GOT3 (cell line): ENCODE measurements around the gene ARHGAP18.

Source experiments
- DNase-seq: peaks from one replicate; lab custom pipeline; 2025; ENCODE audit warnings: mixed read lengths; lab: John Stamatoyannopoulos, UW

ARHGAP18 gene

DNA sequence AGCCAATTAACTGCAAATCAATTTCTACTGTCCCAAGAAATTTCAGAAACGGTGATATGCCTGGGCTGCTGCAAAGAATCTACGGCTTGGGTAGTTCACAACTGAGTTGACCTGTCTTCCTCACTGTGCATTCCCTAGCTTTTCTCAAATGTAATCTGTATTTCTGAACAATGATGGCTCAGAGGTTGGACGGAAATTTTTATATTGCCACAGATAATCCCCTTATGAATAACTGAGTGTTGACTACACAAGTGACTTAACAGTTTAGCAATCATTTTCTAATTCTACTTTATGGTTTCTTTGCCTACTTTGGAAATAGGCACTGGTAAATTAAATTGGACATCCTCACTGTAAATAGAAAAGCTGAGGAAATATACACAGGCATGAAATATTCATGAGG lies 94.5 kb downstream of the ARHGAP18 start:
- no peak for DNase-seq

DNA sequence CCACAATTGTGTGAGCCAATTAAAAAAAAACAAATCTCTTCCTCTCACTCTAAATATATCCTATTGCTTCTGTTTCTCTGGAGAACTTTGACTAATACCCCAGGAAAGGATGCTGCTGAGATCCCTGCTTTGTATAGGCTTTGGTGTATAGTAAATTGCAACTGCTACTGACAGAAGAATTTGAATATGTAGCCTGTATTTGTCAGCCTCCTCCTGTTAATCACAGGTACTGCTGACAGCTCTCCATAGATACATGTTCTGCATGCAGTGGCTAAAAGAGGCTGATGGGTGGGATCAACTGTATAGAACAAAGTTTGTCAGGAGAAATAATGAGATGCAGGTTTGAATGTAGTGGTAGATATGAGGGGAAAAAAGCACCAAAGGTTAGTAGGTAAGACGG lies 95.0 kb downstream of the ARHGAP18 start:
- DNase-seq: no peak

DNA sequence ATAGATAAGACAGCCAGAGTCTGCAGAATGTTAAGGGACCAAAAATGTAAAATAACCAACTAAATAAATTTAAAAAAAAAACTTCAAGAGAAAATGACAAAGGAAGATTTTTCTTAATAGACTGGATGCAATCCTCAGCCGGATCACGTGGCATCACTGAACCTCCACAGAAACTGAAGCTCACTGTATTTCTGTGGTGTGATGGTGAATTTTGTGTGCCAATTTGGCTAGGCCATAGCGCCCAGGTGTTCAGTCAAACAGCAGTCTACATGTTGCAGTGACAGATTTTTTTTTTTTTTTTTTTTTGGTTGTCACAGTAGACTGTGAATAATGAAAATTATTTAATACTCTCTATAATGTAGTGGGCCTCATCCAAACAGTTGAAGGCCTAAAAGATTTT lies 95.5 kb downstream of the ARHGAP18 start:
- DNase-seq: no peak

DNA sequence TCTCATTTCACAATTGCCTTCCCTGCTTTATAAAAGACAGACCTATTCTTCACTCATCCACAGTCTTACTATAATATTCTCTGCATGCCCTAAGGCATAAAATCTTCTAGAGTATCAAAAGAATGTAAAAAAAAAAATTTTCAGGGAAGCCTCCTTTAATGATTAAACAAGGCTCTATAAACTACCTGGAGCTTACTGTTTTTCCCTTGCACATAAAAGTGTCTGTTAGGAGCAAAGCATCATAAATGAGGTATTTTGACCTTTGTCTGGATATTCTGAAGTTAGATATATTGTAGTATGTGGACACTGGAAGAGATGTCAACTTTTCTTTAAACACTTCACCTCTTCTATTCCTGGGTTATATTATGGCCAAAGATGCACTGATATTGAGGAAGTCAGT lies 97.5 kb downstream of the ARHGAP18 start:
- DNase-seq: no peak

DNA sequence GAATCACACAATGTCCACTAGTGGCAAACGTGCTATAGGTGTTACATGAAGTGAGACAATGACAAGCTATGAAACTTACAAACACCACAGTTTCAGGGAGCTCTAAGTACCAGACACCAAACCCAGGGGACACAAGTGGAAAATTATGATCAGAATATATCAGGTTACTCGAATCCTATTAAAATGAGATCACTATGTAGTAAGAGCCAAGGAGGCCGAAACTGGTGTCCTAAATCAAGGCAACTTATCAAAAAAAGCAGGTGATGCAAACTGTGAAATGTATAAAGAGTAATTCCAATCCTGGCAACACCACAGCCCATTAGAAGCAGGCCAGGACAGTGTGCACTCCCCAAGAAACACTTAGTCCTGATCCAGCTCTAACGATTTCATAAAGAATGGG lies 100.3 kb downstream of the ARHGAP18 start:
- DNase-seq: no peak

DNA sequence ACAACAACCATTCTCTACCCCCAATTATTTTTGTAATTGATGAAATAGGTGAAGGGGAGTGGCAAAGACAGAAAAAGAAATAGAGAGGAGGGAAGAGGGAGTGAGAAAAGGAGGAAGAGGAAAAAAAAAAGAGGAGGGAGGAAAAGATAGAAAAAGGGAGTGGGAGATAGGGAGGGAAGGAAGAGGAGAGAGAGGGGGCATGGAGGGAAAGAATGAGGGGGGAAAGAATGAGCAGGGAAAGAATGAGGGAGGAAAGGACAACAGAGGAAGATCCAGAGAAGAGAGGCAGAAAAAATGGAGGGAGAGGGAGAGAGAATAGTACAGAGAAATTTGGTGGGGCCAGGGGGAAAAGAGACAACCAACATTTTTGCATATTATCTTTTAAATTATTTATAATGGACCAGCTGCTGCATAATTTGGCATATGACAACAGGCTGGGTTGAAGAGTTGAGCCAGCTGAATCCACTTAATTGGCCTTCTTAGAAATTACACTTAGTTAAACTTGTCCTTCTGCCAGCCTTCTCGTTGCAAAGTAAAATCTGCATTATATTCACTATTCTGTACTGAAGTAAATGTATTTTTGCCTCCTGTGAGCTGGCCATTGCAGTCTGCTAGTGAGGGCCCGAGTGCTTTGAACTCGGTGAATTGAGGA lies 101.0 kb downstream of the ARHGAP18 start:
- DNase-seq: no peak

DNA sequence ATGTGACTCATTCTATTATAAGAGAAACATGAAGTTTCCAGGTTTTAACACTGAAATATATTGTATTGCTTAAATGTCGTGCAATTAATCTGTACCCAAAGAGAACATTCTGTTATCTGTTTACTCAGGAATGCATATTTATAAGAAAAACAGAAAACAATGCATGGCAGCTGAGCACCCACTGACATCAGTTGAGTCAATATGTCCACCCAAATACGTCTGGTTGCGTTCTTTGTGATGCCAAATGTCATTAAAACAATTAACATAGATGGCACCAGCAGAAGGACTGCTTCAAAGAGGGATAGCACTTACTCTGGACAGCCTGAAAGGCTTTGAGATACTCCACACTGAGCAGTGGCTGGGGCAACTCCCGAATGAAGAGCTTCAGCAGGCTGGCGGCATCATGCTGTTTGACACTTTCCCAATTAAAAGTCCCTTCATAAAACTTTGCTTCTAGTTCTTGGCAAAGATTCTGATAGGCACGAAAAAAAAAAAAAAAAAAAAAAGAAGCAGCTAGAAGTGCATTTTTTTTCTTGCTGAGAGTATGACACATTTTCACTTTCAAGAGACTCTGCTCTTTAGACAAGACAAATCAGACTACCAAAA lies 102.3 kb downstream of the ARHGAP18 start:
- no peak for DNase-seq

DNA sequence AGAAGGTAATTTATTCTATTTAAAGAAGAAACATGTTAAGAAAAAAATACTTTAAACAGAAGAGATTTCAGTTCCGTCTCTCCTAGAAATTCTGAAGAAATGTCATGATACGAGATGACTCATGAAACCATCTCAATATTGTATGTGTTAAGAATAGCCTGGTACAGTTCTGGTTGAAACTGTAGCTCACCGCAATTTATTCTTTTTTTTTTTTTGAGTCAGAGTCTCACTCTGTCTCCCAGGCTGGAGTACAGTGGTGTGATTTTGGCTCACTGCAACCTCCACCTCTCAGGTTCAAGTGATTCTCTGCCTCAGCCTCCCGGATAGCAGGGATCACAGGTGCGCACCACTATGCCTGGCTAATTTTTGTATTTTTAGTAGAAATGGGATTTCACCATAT lies 103.3 kb downstream of the ARHGAP18 start:
- no peak for DNase-seq

DNA sequence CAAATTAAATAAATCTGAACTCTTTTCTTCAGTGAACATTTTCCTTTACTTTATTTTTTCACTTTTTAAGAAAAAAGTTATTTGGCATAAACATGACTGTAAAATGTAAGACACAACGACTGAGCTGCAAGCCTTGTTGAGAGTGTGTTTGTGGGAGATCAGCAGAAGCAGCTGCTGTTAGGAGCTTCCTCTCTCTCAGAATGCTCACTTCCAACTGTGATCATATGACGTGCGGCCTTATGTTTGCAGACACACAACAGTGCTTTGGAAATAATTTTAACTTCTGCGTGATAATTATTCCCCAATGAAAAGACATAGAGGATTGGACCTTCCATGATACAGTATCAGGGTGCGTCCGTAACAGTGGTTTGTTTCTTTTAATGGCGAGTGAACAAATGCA lies 104.0 kb downstream of the ARHGAP18 start:
- no peak for DNase-seq

DNA sequence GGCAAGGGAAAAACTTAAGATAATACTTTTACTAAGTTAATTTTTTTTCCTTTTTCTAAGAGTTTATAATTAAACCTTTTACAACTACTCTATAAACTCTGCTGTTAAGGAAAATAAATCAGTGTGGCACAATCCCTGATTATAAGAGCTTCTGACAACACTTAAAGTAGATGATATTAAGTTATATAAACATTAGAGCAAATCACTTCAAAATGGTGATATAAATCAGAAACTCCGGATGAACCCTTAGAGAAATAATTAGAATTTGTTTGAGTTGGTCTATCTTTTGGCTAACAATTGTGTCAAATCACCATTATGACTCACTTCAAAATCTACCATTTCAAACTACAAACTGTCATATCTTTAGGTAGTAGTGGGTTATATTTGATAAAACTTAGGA lies 104.9 kb downstream of the ARHGAP18 start:
- DNase-seq: no peak

DNA sequence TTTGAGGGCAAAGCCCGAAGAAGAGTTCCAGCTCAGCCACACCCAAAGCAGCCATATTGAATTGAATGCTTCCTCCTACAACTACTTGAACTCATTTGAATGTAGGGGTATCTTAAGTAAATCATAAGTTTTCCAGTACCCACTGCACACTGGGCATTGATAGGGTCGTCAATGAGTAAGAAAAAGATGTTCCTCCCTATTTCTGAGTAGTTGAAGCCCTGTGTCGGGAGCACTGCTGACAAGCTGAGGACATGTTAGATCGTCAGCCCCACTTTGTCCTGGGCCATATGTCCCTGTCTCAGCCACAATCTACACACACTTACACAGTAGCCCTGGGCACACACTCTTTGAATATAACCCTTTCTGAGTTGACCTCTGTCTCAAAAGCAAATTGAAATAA lies 105.7 kb downstream of the ARHGAP18 start:
- DNase-seq: no peak

DNA sequence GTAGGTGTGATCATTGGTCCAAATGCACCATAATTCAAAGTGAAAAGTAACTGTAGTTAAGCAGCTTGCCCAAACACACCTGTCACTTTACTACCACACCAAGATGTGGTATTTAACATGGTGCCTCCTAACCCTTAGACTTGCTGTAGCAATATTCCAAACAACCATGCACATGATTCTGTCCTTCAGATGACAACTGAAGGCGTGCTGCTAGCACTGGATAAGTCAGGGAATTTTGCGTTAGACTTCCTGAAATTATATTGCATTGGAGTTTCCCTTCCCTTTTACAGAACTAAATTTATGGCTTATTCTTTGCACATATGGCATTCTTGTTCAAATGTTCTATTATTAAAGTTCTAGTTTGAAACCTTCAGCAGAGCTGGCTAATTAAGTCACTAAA lies 106.2 kb downstream of the ARHGAP18 start:
- DNase-seq: no peak

DNA sequence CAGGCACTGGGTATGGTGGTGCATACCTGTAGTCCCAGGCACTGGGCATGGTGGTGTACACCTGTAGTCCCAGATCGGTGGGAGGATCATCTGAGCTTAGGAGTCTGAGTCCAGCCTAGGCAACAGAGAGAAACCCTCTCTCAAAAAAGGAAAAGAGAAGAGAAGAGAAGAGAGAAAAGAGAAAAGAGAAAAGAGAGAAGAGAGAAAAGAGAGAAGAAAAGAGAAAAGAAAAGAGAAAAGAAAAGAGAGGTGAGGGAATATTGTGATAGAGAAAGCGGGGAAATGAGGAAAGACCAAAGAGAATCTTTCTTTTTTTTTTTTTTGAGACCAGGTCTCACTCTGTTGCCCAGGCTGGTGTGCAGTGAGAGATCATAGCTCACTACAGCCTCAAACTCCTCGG lies 108.7 kb downstream of the ARHGAP18 start:
- DNase-seq: no peak

DNA sequence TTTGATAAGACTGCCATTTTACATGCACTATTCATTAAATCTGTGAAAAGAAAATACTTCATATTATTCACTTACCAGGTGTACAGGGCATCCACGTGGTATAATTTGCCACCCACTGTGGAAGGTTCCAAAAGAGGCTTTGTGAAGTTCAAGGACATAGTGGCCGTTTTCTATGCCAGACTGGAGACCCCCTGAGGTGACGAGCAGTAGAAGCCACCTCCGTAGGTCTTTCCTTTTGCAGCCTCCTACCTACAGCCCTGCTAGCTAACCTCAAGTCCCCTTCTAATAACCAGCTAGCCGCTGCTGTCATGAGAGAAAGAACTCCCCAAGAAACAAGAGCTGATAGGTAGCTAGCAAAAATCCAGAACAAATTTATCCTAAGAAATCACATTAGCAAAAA lies 110.5 kb downstream of the ARHGAP18 start:
- no peak for DNase-seq

DNA sequence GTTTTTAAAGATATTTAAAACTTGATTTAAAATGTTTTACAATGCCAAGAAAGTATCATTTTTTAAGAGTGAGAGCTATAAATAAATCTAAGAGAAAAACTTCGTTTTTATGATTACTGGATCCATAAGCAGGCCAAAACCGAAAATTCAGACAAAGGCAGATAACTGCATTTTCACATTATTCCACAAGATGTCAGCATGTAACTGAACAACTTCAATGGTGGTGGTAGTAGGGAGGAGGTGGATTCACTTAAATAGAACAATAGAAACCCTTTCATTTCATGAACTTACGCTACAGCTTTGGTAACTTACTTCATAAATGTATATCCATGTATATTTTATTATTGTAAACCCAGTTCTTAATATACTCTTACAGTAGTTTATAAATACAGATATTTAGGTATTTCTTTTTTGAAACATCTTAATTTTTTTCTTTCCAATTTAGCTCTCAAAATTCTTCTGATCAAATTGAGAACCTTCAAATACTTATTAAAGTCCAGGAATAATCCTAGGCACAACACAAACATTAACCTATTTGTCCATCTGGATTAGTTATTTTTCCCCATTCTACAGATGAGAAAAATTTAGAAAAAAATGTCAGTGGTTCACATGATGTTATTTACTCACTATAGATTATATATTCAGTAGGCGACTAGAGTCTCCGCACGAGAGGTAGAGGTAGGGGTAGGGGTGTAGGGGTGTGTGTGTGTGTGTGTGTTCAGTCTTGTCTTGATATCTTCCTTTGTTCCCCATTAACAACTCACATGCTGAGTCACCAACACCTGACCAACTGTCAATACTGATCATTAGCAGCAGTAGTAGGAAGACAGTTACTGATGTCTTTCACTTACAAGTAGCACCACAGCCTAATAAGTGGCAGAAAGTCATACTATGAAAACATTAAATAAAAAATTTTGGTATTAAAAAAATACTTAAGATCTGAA lies 111.5 kb downstream of the ARHGAP18 start:
- DNase-seq: no peak

DNA sequence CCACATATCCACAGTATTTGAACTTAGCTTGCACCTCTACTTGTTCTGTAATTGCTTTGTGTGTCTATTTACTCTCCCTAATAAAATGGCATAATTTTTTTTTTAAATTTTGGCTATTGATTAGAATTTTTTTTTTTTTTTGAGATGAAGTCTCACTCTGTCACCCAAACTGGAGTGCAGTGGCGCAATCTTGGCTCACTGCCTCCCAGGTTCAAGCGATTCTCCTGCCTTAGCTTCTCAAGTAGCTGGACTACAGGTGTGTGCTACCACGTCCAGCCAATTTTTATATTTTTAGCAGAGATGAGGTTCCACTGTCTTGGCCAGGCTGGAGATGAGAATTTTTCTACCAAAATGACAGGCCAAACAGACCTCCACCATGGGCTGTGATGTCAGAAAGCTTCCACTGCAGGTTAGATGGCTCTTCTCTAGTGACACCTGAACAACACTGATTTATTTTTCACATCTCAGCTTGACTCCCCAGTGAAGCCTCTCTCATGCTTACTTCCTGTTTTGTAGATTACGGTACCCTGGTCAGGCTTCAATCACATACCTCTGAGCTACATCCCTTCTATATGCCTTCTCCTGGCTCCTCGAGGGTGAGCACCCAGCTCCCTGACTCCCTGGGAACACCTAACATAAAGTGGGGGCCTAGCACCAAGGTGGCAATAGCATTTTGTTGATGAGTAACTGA lies 112.8 kb downstream of the ARHGAP18 start:
- DNase-seq: no peak

DNA sequence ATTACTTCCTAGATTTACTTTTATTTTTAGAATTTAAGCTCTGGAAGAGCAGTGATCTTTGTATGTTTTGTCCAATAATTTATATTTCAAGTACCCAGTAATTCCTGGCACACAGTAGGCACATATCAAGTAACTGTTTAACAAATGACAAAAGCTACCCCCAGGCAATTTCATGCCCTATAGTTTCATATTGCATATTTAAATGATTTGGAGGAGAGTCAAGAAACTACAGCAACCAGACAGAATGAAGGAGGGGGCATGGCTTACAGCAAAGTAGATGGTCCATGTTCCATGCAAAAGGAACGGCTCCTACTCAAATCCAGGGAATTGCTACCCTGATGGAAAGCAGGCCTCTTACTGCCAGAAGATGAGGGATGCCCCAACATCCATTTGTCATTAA lies 113.5 kb downstream of the ARHGAP18 start:
- no peak for DNase-seq

DNA sequence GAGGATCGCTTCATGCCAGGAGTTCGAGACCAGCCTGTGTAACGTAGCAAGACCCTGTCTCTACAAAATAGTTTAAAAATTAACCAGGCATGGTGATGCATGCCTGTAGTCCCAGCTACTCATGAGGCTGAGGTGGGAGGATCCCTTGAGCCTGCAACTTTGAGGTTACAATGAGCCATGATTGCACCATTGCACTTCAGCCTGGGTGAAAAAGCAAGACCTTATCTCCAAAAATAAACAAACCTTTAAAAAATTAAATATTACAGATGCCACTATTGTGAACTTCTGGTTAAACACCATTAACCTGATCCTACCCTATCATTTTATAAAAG lies 116.8 kb downstream of the ARHGAP18 start:
- DNase-seq: no peak

DNA sequence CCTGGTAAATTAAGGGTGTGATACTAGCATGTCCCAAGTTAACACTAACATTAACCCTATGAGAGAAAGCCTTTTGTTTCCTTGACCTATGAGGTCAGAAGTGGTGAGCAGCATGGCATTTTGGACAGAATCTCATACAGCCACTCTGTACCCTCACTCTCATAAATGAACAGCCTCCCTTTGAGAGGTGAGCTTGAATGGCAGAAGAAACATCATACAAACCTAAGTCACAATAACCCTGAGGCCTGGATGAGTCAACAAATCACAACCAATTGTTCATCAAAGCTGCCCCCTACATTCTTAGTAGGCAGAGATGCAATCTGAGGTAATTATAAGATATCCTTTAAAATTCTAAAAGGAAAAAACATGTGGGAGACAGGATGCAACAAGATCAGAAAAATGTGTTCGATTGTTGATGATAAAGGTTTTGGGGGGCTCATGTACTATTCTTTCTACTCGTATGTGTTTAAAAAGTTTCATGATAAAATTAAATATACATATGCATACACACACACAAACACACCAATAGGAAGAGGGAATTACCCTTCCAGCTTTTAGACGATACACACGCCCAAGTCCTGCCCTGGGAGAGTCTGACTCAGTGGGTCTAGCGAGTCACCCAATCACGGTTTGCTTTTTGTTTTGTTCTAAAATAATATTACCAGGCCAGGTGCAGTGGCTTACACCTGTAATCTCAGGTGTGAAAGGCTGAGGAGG lies 117.3 kb downstream of the ARHGAP18 start:
- no peak for DNase-seq

DNA sequence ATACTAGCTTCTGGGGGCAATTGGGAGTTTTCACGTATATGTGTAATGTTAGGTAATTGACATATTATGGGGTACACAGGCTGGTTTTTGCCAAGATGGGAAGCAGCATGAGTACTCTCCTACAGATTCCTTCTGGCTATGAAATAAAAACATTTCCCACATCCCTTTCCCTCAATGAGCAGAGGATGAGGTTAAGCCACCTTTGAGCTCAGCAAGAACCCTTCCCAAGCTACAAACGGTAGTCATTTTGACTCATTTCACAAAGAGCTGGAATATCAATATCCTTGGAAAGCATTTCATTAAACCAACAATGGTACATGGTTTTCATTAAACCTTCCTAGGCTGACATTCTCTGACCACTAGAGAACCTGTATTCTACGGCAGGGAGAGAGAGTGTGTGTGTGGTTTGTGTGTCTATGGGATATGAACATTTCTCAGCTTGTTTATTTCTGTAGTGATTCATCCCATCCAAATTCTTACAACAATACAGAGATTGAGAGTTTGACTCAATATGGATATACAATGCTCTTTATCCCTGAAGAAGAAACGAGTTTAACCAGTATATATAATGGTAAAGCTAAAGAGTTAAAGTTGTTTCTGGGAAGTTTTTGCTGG lies 119.5 kb downstream of the ARHGAP18 start:
- no peak for DNase-seq

DNA sequence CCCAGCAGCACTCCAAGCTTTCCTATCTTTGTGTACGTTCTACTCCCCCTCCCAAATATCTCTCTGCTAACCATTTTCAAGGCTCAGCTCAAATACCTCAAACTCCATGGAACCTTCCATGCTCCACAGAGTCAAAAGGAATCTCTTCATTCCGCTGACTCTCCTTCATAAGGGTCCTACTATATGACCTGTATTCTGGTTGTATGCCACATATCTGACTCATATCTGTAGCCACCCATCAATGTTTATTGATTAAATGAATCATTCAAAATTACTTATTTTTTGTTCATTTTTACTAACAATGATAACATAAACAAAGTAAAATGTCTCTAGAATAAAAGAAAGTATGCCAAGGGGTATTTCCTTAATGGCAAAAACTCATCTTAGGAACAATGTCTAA lies 123.2 kb downstream of the ARHGAP18 start:
- DNase-seq: no peak

DNA sequence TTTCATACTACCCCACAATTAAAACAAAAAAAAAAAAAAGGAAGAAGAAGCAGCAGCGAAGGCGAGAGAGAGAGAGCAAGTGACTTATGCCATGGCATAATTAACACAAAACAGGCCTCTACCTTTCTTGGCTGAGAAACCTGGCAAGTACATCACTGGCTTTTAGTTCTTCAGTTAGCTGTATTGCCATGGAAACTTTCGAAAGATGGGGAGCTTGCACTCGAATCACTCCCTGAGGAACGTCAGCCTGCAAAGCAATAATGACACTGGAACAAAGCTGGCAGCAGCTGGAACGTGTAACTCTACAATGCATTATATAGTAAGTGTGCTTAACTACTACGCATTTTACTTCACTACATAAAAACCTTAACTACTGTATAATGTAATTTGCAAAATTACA lies 126.1 kb downstream of the ARHGAP18 start:
- DNase-seq: no peak
